ENCODE measurements around the gene YPEL1.

GRCh38 chr22:21650280-21650679, 85.3 kb downstream of the YPEL1 start:
- TF ChIP-seq CTCF (IDR thresholded peaks at IDR 0.05), result no peak
- TF ChIP-seq POLR2A (IDR thresholded peaks at IDR 0.05), result no peak

Measured in heart left ventricle (tissue), 13 donors.